PFSK-1 (cell line): Measurements from ENCODE around the gene PRRT4.

Experiments
- POLR2AphosphoS5 ChIP-seq: IDR thresholded peaks from 2 replicates; pipeline ENCODE4 v1.6.1; 2012; ENCODE audit warnings: low read depth, mild to moderate bottlenecking, control low read depth, low read length, moderate library complexity
- REST ChIP-seq, 2 experiments: IDR thresholded peaks; 2 replicates each; pipeline versions ENCODE4 v1.6.1 to v1.8.0; 2011 to 2012; ENCODE audit warnings: low read depth in 2 of 2, low read length in 2 of 2, control low read depth in 1 of 2, inconsistent platforms in 1 of 2, mild to moderate bottlenecking in 1 of 2, moderate library complexity in 1 of 2; ENCODE audit not compliant: insufficient read depth in 1 of 2
- TAF1 ChIP-seq: IDR thresholded peaks from 2 replicates; pipeline ENCODE4 v1.6.1; 2012; ENCODE audit warnings: low read length, control low read depth, borderline replicate concordance; ENCODE audit not compliant: insufficient read depth

GRCh38 chr7:128395748-128396147 is 34.3 kb upstream of the PRRT4 start:
- TF ChIP-seq POLR2AphosphoS5, result no peak
- TF ChIP-seq REST (IDR thresholded peaks at IDR 0.05; ENCODE audit: insufficient read depth in 1 of 2, low read depth in 2 of 2, low read length in 2 of 2), result no peak
- no peak for TF ChIP-seq TAF1
